H1 (cell line): ENCODE data around the gene HOXB5. TPM values are rescaled to one million over a fixed set of nuclear protein-coding genes. Genes with fewer than 3 reads are reported as not detected.

Experiments used
- CTCF ChIA-PET: fragments of 300-600 bp; sonication (Branson Sonifier 250); formaldehyde crosslinking; loops from one replicate; lab custom pipeline; 2021; ENCODE audit not compliant: partially characterized antibody; lab: Charles Lee
- POLR2A ChIA-PET: fragments of 300-600 bp; sonication (Branson Sonifier 250); formaldehyde crosslinking; loops from one replicate; lab custom pipeline; 2021; ENCODE audit warnings: inconsistent platforms; ENCODE audit not compliant: partially characterized antibody; lab: Charles Lee
- DNase-seq, 2 experiments: peaks; one replicate each; pipeline versions ENCODE4 v3.0.0 to v3.0.0-alpha.2; 2010 to 2022; ENCODE audit warnings: low spot score in 2 of 2, low read depth in 1 of 2, mixed read lengths in 1 of 2
- FAIRE-seq: peaks from 2 replicates; lab custom pipeline; 2011; peaks lifted over from hg19 to GRCh38; lab: Jason Lieb, UNC
- H2AFZ ChIP-seq: 2 replicates; pipeline ENCODE4 v1.8.1; 2012; ENCODE audit warnings: low read length, inconsistent platforms
- H2AK5ac ChIP-seq: 2 replicates; pipeline ENCODE4 v1.6.1; 2013; ENCODE audit warnings: low read depth, low read length
- H2BK120ac ChIP-seq: replicated peaks from 2 replicates; pipeline ENCODE3; 2013; ENCODE audit warnings: low read depth, low read length, inconsistent platforms
- H2BK12ac ChIP-seq: 2 replicates; pipeline ENCODE4 v1.6.1; 2013; ENCODE audit warnings: low read depth, low read length
- H2BK15ac ChIP-seq: 2 replicates; pipeline ENCODE4 v1.6.1; 2013; ENCODE audit warnings: low read length
- H2BK20ac ChIP-seq: 2 replicates; pipeline ENCODE4 v1.6.1; 2013; ENCODE audit warnings: low read length
- H2BK5ac ChIP-seq: 2 replicates; pipeline ENCODE4 v1.6.1; 2013; ENCODE audit warnings: low read depth, low read length
- H3K14ac ChIP-seq: 2 replicates; pipeline ENCODE4 v1.6.1; 2013; ENCODE audit warnings: inconsistent platforms; ENCODE audit not compliant: insufficient read length
- H3K18ac ChIP-seq: 2 replicates; pipeline ENCODE4 v1.6.1; 2013; ENCODE audit warnings: low read length; ENCODE audit errors: extremely low read depth
- H3K23ac ChIP-seq: 2 replicates; pipeline ENCODE4 v1.6.1; 2013; ENCODE audit warnings: inconsistent platforms; ENCODE audit not compliant: insufficient read length
- H3K23me2 ChIP-seq: 2 replicates; pipeline ENCODE4 v1.6.1; 2013; ENCODE audit warnings: low read depth, low read length
- H3K27ac ChIP-seq: 2 replicates; pipeline ENCODE4 v1.6.1; 2011; ENCODE audit warnings: low read depth, low read length, inconsistent platforms
- H3K27me3 ChIP-seq, 4 experiments: replicated peaks in 1 of 4; 1 replicate in 1 of 4; 2 replicates in 3 of 4; pipeline versions ENCODE4 v1.6.1 to v1.8.1; 2011 to 2013; ENCODE audit warnings: low read length in 3 of 4, mild to moderate bottlenecking in 3 of 4, inconsistent platforms in 2 of 4, mixed read lengths in 2 of 4, moderate library complexity in 1 of 4; ENCODE audit not compliant: control insufficient read depth in 3 of 4, insufficient read depth in 3 of 4; ENCODE audit errors: extremely low read depth in 1 of 4
- H3K36me3 ChIP-seq, 4 experiments: 2 replicates each; pipeline versions ENCODE4 v1.6.1 to v1.8.1; 2011 to 2013; ENCODE audit warnings: mild to moderate bottlenecking in 4 of 4, low read length in 3 of 4, moderate library complexity in 2 of 4, control low read depth in 1 of 4, inconsistent platforms in 1 of 4; ENCODE audit not compliant: insufficient read depth in 4 of 4, control insufficient read depth in 2 of 4
- H3K4ac ChIP-seq: replicated peaks from 2 replicates; pipeline ENCODE3; 2013; ENCODE audit warnings: low read length, low read depth, mixed read lengths, inconsistent platforms; ENCODE audit not compliant: insufficient read length
- H3K4me1 ChIP-seq, 4 experiments: replicated peaks in 1 of 4; 1 replicate in 1 of 4; 2 replicates in 3 of 4; pipeline versions ENCODE4 v1.6.1 to v1.8.1; 2011 to 2013; ENCODE audit warnings: low read length in 3 of 4, inconsistent platforms in 2 of 4, mixed read lengths in 1 of 4; ENCODE audit not compliant: insufficient read depth in 4 of 4, control insufficient read depth in 3 of 4
- H3K4me2 ChIP-seq, 2 experiments: 2 replicates each; pipeline versions ENCODE4 v1.6.1 to v1.8.1; 2011 to 2013; ENCODE audit warnings: low read depth in 2 of 2, low read length in 2 of 2, control low read depth in 1 of 2, inconsistent platforms in 1 of 2, mild to moderate bottlenecking in 1 of 2; ENCODE audit not compliant: insufficient read depth in 1 of 2
- H3K4me3 ChIP-seq, 4 experiments: fragments of 200-600, 300-600 bp in 1 of 4; sonication (generic), shearing (Covaris generic), sonication (Bioruptor Twin) in 1 of 4; 2 replicates each; pipeline versions ENCODE4 v1.5.1 to v1.8.1; 2011 to 2016; ENCODE audit warnings: low read length in 4 of 4, low read depth in 3 of 4, control low read depth in 2 of 4, inconsistent platforms in 2 of 4, mild to moderate bottlenecking in 2 of 4, mixed read lengths in 1 of 4, moderate library complexity in 1 of 4; ENCODE audit not compliant: insufficient read depth in 2 of 4; ENCODE audit errors: extremely low read depth in 1 of 4
- H3K56ac ChIP-seq: replicated peaks from 2 replicates; pipeline ENCODE3; 2013; ENCODE audit warnings: low read depth, mild to moderate bottlenecking, mixed read lengths, low read length, inconsistent platforms; ENCODE audit not compliant: insufficient read length
- H3K79me1 ChIP-seq: 2 replicates; pipeline ENCODE4 v1.6.1; 2013; ENCODE audit warnings: low read depth, low read length, control low read depth
- H3K79me2 ChIP-seq, 2 experiments: 2 replicates each; pipeline versions ENCODE4 v1.6.1 to v1.8.1; 2012 to 2013; ENCODE audit warnings: low read length in 2 of 2, mild to moderate bottlenecking in 2 of 2, inconsistent platforms in 1 of 2; ENCODE audit not compliant: insufficient read depth in 2 of 2, control insufficient read depth in 1 of 2
- H3K9ac ChIP-seq, 4 experiments: replicated peaks in 1 of 4; 1 replicate in 1 of 4; 2 replicates in 3 of 4; pipeline versions ENCODE4 v1.6.1 to v1.8.1; 2011 to 2013; ENCODE audit warnings: low read depth in 3 of 4, low read length in 3 of 4, control low read depth in 2 of 4, mild to moderate bottlenecking in 2 of 4, moderate library complexity in 2 of 4, inconsistent platforms in 1 of 4; ENCODE audit errors: extremely low read depth in 1 of 4
- H3K9me3 ChIP-seq, 2 experiments: 2 replicates each; pipeline versions ENCODE4 v1.6.1 to v1.8.1; 2012 to 2013; ENCODE audit warnings: mild to moderate bottlenecking in 2 of 2, moderate library complexity in 2 of 2, control low read depth in 1 of 2, inconsistent platforms in 1 of 2, low read depth in 1 of 2, low read length in 1 of 2, mixed read lengths in 1 of 2; ENCODE audit not compliant: insufficient read depth in 2 of 2
- H4K20me1 ChIP-seq, 2 experiments: replicated peaks in 1 of 2; 2 replicates each; pipeline versions ENCODE3 to v1.8.1; 2011 to 2013; ENCODE audit warnings: inconsistent platforms in 2 of 2, low read length in 2 of 2, mild to moderate bottlenecking in 1 of 2; ENCODE audit not compliant: insufficient read depth in 2 of 2, control insufficient read depth in 1 of 2
- H4K5ac ChIP-seq: 2 replicates; pipeline ENCODE4 v1.6.1; 2013; ENCODE audit warnings: low read length, low read depth, mixed read lengths, inconsistent platforms; ENCODE audit not compliant: insufficient read length
- H4K8ac ChIP-seq: 2 replicates; pipeline ENCODE4 v1.8.0; 2013; ENCODE audit warnings: mild to moderate bottlenecking, moderate library complexity, low read length, inconsistent platforms; ENCODE audit not compliant: insufficient read depth; ENCODE audit errors: extremely low read depth
- H4K91ac ChIP-seq: replicated peaks from 2 replicates; pipeline ENCODE3; 2013; ENCODE audit warnings: low read length, mixed read lengths, inconsistent platforms; ENCODE audit not compliant: insufficient read length
- EZH2 ChIP-seq: fragments of 200-600 bp; sonication (generic); IDR thresholded peaks from 2 replicates; pipeline ENCODE4 v1.7.1; 2012; ENCODE audit warnings: low read depth, mild to moderate bottlenecking, moderate library complexity, low read length, inconsistent platforms; ENCODE audit not compliant: severe bottlenecking
- HDAC2 ChIP-seq, 2 experiments: fragments of 300-600 bp in 1 of 2; sonication (generic) in 1 of 2; IDR thresholded peaks; 2 replicates each; pipeline ENCODE4 v1.6.1; 2011 to 2012; ENCODE audit warnings: low read depth in 2 of 2, low read length in 2 of 2, mild to moderate bottlenecking in 2 of 2, moderate library complexity in 2 of 2, borderline replicate concordance in 1 of 2, inconsistent platforms in 1 of 2
- KDM1A ChIP-seq: fragments of 200-600, 300-600 bp; sonication (generic); IDR thresholded peaks from 2 replicates; pipeline ENCODE4 v1.7.1; 2016; ENCODE audit warnings: mild to moderate bottlenecking, low read length, borderline replicate concordance
- NANOG ChIP-seq: IDR thresholded peaks from 2 replicates; pipeline ENCODE4 v1.6.1; 2011; ENCODE audit warnings: low read length, low read depth, mild to moderate bottlenecking, inconsistent platforms; ENCODE audit not compliant: insufficient read depth, poor library complexity, severe bottlenecking
- POLR2AphosphoS5 ChIP-seq: IDR thresholded peaks from 2 replicates; pipeline ENCODE4 v1.6.1; 2011; ENCODE audit warnings: low read depth, low read length
- RAD21 ChIP-seq, 2 experiments: IDR thresholded peaks in 1 of 2; conservative IDR thresholded peaks in 1 of 2; 2 replicates each; pipeline ENCODE4 v1.6.1; 2011; ENCODE audit warnings: low read depth in 2 of 2, low read length in 2 of 2, improper control_type of control experiment in 1 of 2, inconsistent platforms in 1 of 2, mild to moderate bottlenecking in 1 of 2, moderate library complexity in 1 of 2
- SP1 ChIP-seq: IDR thresholded peaks from 2 replicates; pipeline ENCODE4 v1.6.1; 2011; ENCODE audit warnings: low read depth, low read length
- SUZ12 ChIP-seq: fragments of 200-600 bp; sonication (generic); IDR thresholded peaks from 2 replicates; pipeline ENCODE4 v1.6.1; 2012; ENCODE audit warnings: mild to moderate bottlenecking, inconsistent platforms, low read length, moderate library complexity, mixed read lengths
- TBP ChIP-seq: IDR thresholded peaks from 2 replicates; pipeline ENCODE4 v1.6.1; 2011; ENCODE audit warnings: low read depth, low read length, improper control_type of control experiment
- WGBS, 2 experiments: shearing (Covaris generic) in 1 of 2; methylation state at CpG; one replicate each; pipeline versions ENCODE4 v1.1.6 to v1.1.7; 2013 to 2015; ENCODE audit warnings: low lambda C conversion rate in 2 of 2, mixed read lengths in 2 of 2, inconsistent platforms in 1 of 2, low coverage in 1 of 2, missing lambda C conversion rate in 1 of 2; ENCODE audit not compliant: insufficient replicate concordance in 2 of 2, insufficient coverage in 1 of 2, insufficient read length in 1 of 2; ENCODE audit errors: extremely low coverage in 1 of 2, missing lambda C conversion rate in 1 of 2; 5-methylcytosine and 5-hydroxymethylcytosine counted together
- polyA plus RNA-seq, 7 experiments: library from polyadenylated mRNA; depleted of rRNA in 3 of 7; stranded (reverse) in 5 of 7; unstranded in 2 of 7; fragments of >200 nt in 5 of 7; fragments of 200-250 nt in 2 of 7; gene quantifications; 1 replicate in 5 of 7; 2 replicates in 1 of 7; 4 replicates in 1 of 7; pipeline versions ENCODE4 v1.2.1 to v1.2.3, GENCODE V29; 2011 to 2013; ENCODE audit warnings: missing spikeins in 2 of 7, mixed read lengths in 2 of 7
- total RNA-seq: library from RNA; stranded (reverse); fragmentation: NEBNext Ultra II Directional; extraction: Animal tissue kit (Norgen Biotek cat#: 25700); gene quantifications from 2 replicates; pipeline ENCODE4 v1.2.1, GENCODE V29; 2021

HOXB5 gene
- total and polyA plus RNA-seq, 2 of the 8 experiments (the other 6 are each of a cell fraction or from before 2014, with no cell fraction given): not detected

DNA sequence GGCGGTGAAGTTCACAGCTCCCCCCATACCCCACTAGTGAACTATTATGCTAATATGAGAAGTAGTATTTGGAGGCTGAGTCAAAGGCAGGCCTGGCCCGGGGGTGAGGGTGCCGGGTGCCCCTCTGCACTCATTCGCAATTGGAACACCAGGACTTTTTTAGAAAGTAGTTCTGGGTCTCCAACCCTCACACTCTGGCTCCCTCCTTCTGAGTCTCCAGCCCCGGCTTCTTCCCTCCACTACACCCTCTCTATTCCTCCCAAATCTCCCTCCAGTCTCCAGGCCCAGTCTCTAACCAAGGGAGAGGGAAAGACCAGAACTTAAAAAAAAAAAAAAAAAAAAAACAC is 37.4 kb downstream of the HOXB5 start:
- no peak overlapping the region for H3K4me3 ChIP-seq
- no peaks in the 10 kb centered on the region for H3K9me3 ChIP-seq
- no peak overlapping the region for H4K5ac ChIP-seq
- H3K36me3 ChIP-seq: peaks cover 0 to 6% (median 0%) of the 10 kb centered on the region in 4 experiments; a peak in 1 of 8 replicates
- H3K4me1 ChIP-seq: peaks cover 0 to 11% (median 8%) of the 10 kb centered on the region in 4 experiments; a peak in 5 of 7 replicates
- H2BK12ac ChIP-seq: no peak overlapping the region
- H2BK5ac ChIP-seq: no peak overlapping the region
- H2BK20ac ChIP-seq: no peak overlapping the region
- H3K4me2 ChIP-seq: no peak overlapping the region; a peak in 1 of 4 replicates
- no peak overlapping the region for H4K8ac ChIP-seq
- no peak overlapping the region for H4K91ac ChIP-seq
- DNase-seq: no peak
- H3K18ac ChIP-seq: no peak overlapping the region
- no peak overlapping the region for H3K14ac ChIP-seq
- no peaks in the 10 kb centered on the region for H3K79me1 ChIP-seq
- no peaks in the 10 kb centered on the region for H3K23me2 ChIP-seq
- 12% methylated on average over 5 of the region's 5 CpGs; no CpG with 5 or more reads in 1 of the 2 experiments for WGBS, 2 experiments
- H3K56ac ChIP-seq: no peak overlapping the region
- POLR2A ChIA-PET: interaction anchor here (1.3 to 1.7 kb wide), 2 partner anchors 9 to 14 kb away, joined by 3 to 8 read pairs; no protein-coding TSS in a partner anchor
- H2AFZ ChIP-seq: no peak overlapping the region
- no peak overlapping the region for H3K27ac ChIP-seq
- FAIRE-seq: no peak
- H3K4ac ChIP-seq: no peak overlapping the region
- H4K20me1 ChIP-seq: peaks cover 22 to 36% of the 10 kb centered on the region in 2 experiments
- no peak overlapping the region for H3K9ac ChIP-seq
- H3K27me3 ChIP-seq: peaks cover 98 to 100% (median 99%) of the 10 kb centered on the region in 4 experiments
- CTCF ChIA-PET: interaction anchor here (0.6 to 4.0 kb wide), 12 partner anchors 11 to 248 kb away, joined by 3 to 18 read pairs (median 4); no protein-coding TSS in a partner anchor
- H2BK15ac ChIP-seq: no peak overlapping the region
- H3K79me2 ChIP-seq: no peaks in the 10 kb centered on the region
- H2AK5ac ChIP-seq: no peak overlapping the region
- no peak overlapping the region for H2BK120ac ChIP-seq
- H3K23ac ChIP-seq: no peak overlapping the region
- TF ChIP-seq SUZ12 (peak; percentile 42), NANOG (no peak), SP1 (no peak), EZH2 (peak; percentile 69), HDAC2 (IDR thresholded peaks at IDR 0.05; ENCODE audit: borderline replicate concordance in 1 of 2, low read depth in 2 of 2, low read length in 2 of 2) (no peak), KDM1A (no peak), RAD21 (IDR thresholded peaks at IDR 0.05 in 1 of 2, conservative IDR thresholded peaks at IDR 0.05 in 1 of 2; ENCODE audit: low read depth in 2 of 2, low read length in 2 of 2) (no peak), POLR2AphosphoS5 (no peak), TBP (no peak)
